Measurements from ENCODE around the gene RASGEF1C. TPM values are rescaled to one million over a fixed set of nuclear protein-coding genes. Genes with fewer than 3 reads are reported as not detected.
A peak's percentile ranks its signal among the peaks of the same experiment; 100 is the strongest.

Gene RASGEF1C
- total RNA-seq, 1 experiment from 2014 or later, result 0.29 TPM

- Histone ChIP-seq H2AFZ (ENCODE audit: low read length) (no peak overlapping the region), H3K27me3 (ENCODE audit: low read length) (no peaks in the 10 kb centered on the region), H3F3A (ENCODE audit: low read length, unreplicated experiment) (no peaks in the 10 kb centered on the region), H3K9me2 (replicated peaks; ENCODE audit: low read length) (no peaks in the 10 kb centered on the region), H3K79me2 (ENCODE audit: low read length) (no peaks in the 10 kb centered on the region), H3K4me2 (ENCODE audit: low read length) (no peak overlapping the region), H3K4me3 (ENCODE audit: low read length) (no peak overlapping the region), H3K36me3 (ENCODE audit: low read depth, low read length) (no peaks in the 10 kb centered on the region), H4K20me1 (ENCODE audit: low read length) (no peaks in the 10 kb centered on the region), H3K4me1 (ENCODE audit: insufficient read depth, low read length) (no peaks in the 10 kb centered on the region), H3K9ac (ENCODE audit: low read length) (no peak overlapping the region), H3K9me3 (ENCODE audit: low read length) (no peaks in the 10 kb centered on the region), H3K27ac (ENCODE audit: low read length) (no peak overlapping the region)
- ChIA-PET POLR2A (ENCODE audit: unreplicated experiment) (interaction anchor here (0.6 kb wide), 1 partner anchor 31 kb away, joined by 3 read pairs; no protein-coding TSS in a partner anchor), CTCF (interaction anchor here (0.6 kb wide), 1 partner anchor 555 kb away, joined by 3 read pairs; no protein-coding TSS in a partner anchor)
- TF ChIP-seq CTCF (conservative IDR thresholded peaks at IDR 0.05; ENCODE audit: low read depth, low read length), result peak; percentile 69
- no peak for TF ChIP-seq EZH2 (IDR thresholded peaks at IDR 0.05; ENCODE audit: low read length, unreplicated experiment)
- no peak for TF ChIP-seq EZH2phosphoT487 (IDR thresholded peaks at IDR 0.05; ENCODE audit: borderline replicate concordance, low read length)
- peak; percentile 63 for DNase-seq
- ATAC-seq, result peak; percentile 88
- intact Hi-C loops (cut with micrococcal nuclease), result no loop called here
- BruUV-seq (replicated peaks), result no TSS peak
Measured at GRCh38 chr5:180117000-180117725, 91.8 kb downstream of the RASGEF1C start.

GRCh38 chr5:180116077-180116999 lies 92.7 kb downstream of the RASGEF1C start:
- CTCF ChIA-PET, result interaction anchor here (0.6 kb wide), 2 partner anchors 26 to 556 kb away, joined by 3 to 6 read pairs; no protein-coding TSS in a partner anchor
- Histone ChIP-seq H3K27ac (ENCODE audit: low read length) (no peak overlapping the region), H3K4me1 (ENCODE audit: insufficient read depth, low read length) (no peaks in the 10 kb centered on the region), H2AFZ (ENCODE audit: low read length) (no peak overlapping the region), H3K9ac (ENCODE audit: low read length) (no peak overlapping the region), H3K4me2 (ENCODE audit: low read length) (no peak overlapping the region), H3K9me2 (replicated peaks; ENCODE audit: low read length) (no peaks in the 10 kb centered on the region), H3K9me3 (ENCODE audit: low read length) (no peaks in the 10 kb centered on the region), H3F3A (ENCODE audit: low read length, unreplicated experiment) (no peaks in the 10 kb centered on the region), H3K79me2 (ENCODE audit: low read length) (no peaks in the 10 kb centered on the region), H3K4me3 (ENCODE audit: low read length) (no peak overlapping the region), H3K27me3 (ENCODE audit: low read length) (no peaks in the 10 kb centered on the region), H4K20me1 (ENCODE audit: low read length) (no peaks in the 10 kb centered on the region), H3K36me3 (ENCODE audit: low read depth, low read length) (no peaks in the 10 kb centered on the region)
- ATAC-seq (no peak), DNase-seq (no peak)
- POLR2A ChIA-PET (ENCODE audit: unreplicated experiment), result interaction anchor here (0.6 kb wide), 2 partner anchors 32 to 603 kb away, joined by 3 to 5 read pairs; no protein-coding TSS in a partner anchor
- intact Hi-C loops (cut with micrococcal nuclease), result no loop called here
- no peak for TF ChIP-seq EZH2 (IDR thresholded peaks at IDR 0.05; ENCODE audit: low read length, unreplicated experiment)
- no peak for TF ChIP-seq CTCF (conservative IDR thresholded peaks at IDR 0.05; ENCODE audit: low read depth, low read length)
- TF ChIP-seq EZH2phosphoT487 (IDR thresholded peaks at IDR 0.05; ENCODE audit: borderline replicate concordance, low read length), result no peak
- BruUV-seq (replicated peaks), result no TSS peak

Data from PC-3 (cell line).